Activated CD4-positive, CD25-positive, alpha-beta regulatory T cell treated with anti-CD3 and anti-CD28 coated beads, Interleukin-2, amount 50 U/mL, for 72 hours (primary cell): ENCODE measurements around the gene GLI3.

ENCODE experiments used
- DNase-seq: peaks from one replicate; pipeline ENCODE4 v3.0.0; 2021

GLI3 gene

GRCh38 chr7:41955893-41956675, 280.9 kb downstream of the GLI3 start:
- DNase-seq: no peak

- no peak for DNase-seq
Measured at GRCh38 chr7:41955451-41955850, 281.6 kb downstream of the GLI3 start.

- DNase-seq: no peak
Measured at GRCh38 chr7:41954976-41955375, 282.0 kb downstream of the GLI3 start.

- no peak for DNase-seq
Measured at GRCh38 chr7:41948503-41948902, 288.5 kb downstream of the GLI3 start.

- peak; percentile 71 for DNase-seq
Measured at GRCh38 chr7:41943094-41943577, 293.9 kb downstream of the GLI3 start.

GRCh38 chr7:41942468-41943093, 294.4 kb downstream of the GLI3 start:
- no peak for DNase-seq

- DNase-seq: peak; percentile 43
Measured at GRCh38 chr7:41940760-41941343, 296.2 kb downstream of the GLI3 start.

- DNase-seq: no peak
Measured at GRCh38 chr7:41938371-41938770, 298.6 kb downstream of the GLI3 start.

GRCh38 chr7:41933427-41933826, 303.6 kb downstream of the GLI3 start:
- no peak for DNase-seq

GRCh38 chr7:41931263-41931646, 305.8 kb downstream of the GLI3 start:
- DNase-seq: no peak

GRCh38 chr7:41930538-41931262, 306.3 kb downstream of the GLI3 start:
- DNase-seq: no peak

- no peak for DNase-seq
Measured at GRCh38 chr7:41928781-41929180, 308.2 kb downstream of the GLI3 start.

GRCh38 chr7:41928166-41928565, 308.8 kb downstream of the GLI3 start:
- no peak for DNase-seq

- DNase-seq: no peak
Measured at GRCh38 chr7:41927380-41927779, 309.6 kb downstream of the GLI3 start.

GRCh38 chr7:41925946-41926345, 311.1 kb downstream of the GLI3 start:
- no peak for DNase-seq

GRCh38 chr7:41924796-41925195, 312.2 kb downstream of the GLI3 start:
- no peak for DNase-seq

GRCh38 chr7:41922373-41922772, 314.6 kb downstream of the GLI3 start:
- DNase-seq: no peak

GRCh38 chr7:41921453-41921981, 315.5 kb downstream of the GLI3 start:
- no peak for DNase-seq

- no peak for DNase-seq
Measured at GRCh38 chr7:41918597-41918996, 318.4 kb downstream of the GLI3 start.

GRCh38 chr7:41916450-41916927, 320.5 kb downstream of the GLI3 start:
- no peak for DNase-seq

GRCh38 chr7:41915871-41916270, 321.1 kb downstream of the GLI3 start:
- DNase-seq: no peak

- no peak for DNase-seq
Measured at GRCh38 chr7:41912851-41913567, 324.0 kb downstream of the GLI3 start.
